Cardiac muscle cell (in vitro differentiated cells and primary cell): ENCODE data around the gene CERS6. TPM values are rescaled to one million over a fixed set of nuclear protein-coding genes. Genes with fewer than 3 reads are reported as not detected.

Experiments
- DNase-seq, 2 donors: peaks; one replicate each; pipeline versions ENCODE4 v3.0.0 to v3.0.0-alpha.2; 2010 to 2017; ENCODE audit warnings: low read depth in 1 of 2, low spot score in 1 of 2
- H3K27ac ChIP-seq: fragments of 200-600 bp; sonication (generic); 2 replicates; pipeline ENCODE4 v1.5.1; 2016
- H3K27me3 ChIP-seq: fragments of 200-600 bp; sonication (generic); 2 replicates; pipeline ENCODE4 v1.6.0; 2016; ENCODE audit warnings: control low read depth
- H3K36me3 ChIP-seq: fragments of 200-600 bp; sonication (generic); 2 replicates; pipeline ENCODE4 v1.5.1; 2016; ENCODE audit warnings: control low read depth
- H3K4me1 ChIP-seq: fragments of 200-600 bp; sonication (generic); 2 replicates; pipeline ENCODE4 v1.8.1; 2017; ENCODE audit warnings: low read depth, mild to moderate bottlenecking, mixed run types
- H3K4me3 ChIP-seq: fragments of 200-600 bp; sonication (generic); 2 replicates; pipeline ENCODE4 v1.5.1; 2016; ENCODE audit warnings: mild to moderate bottlenecking
- H3K9me3 ChIP-seq: fragments of 200-600 bp; sonication (generic); 2 replicates; pipeline ENCODE4 v1.5.1; 2017; ENCODE audit warnings: low read depth, mild to moderate bottlenecking, control low read depth
- CTCF ChIP-seq: IDR thresholded peaks from 2 replicates; pipeline ENCODE4 v1.5.1; 2012; ENCODE audit warnings: low read depth, mild to moderate bottlenecking, low read length
- polyA plus RNA-seq: library from polyadenylated mRNA; unstranded; fragments of >200 nt; fragmentation: Nextera tagmentation; extraction: Ambion mirVana; gene quantifications from 2 replicates; pipeline ENCODE4 v1.2.1, GENCODE V29; 2016
- total RNA-seq: library from RNA; depleted of rRNA; stranded (reverse); fragments of >200 nt; gene quantifications from 2 replicates; pipeline ENCODE4 v1.2.3, GENCODE V29; 2016

Gene CERS6
- total and polyA plus RNA-seq, 2 experiments from 2014 or later: 17.1 to 26.6 TPM

GRCh38 chr2:168538534-168538933, 82.5 kb downstream of the CERS6 start:
- Histone ChIP-seq H3K27me3 (no peaks in the 10 kb centered on the region), H3K9me3 (no peaks in the 10 kb centered on the region), H3K4me1 (no peaks in the 10 kb centered on the region), H3K36me3 (no peaks in the 10 kb centered on the region), H3K27ac (no peak overlapping the region), H3K4me3 (no peak overlapping the region)
- no peak for DNase-seq
- TF ChIP-seq CTCF: no peak

GRCh38 chr2:168539945-168540344, 83.9 kb downstream of the CERS6 start:
- no peak for DNase-seq
- Histone ChIP-seq H3K9me3 (no peaks in the 10 kb centered on the region), H3K36me3 (no peaks in the 10 kb centered on the region), H3K27ac (no peak overlapping the region), H3K4me3 (no peak overlapping the region), H3K4me1 (peaks cover 2% of the 10 kb centered on the region), H3K27me3 (no peaks in the 10 kb centered on the region)
- TF ChIP-seq CTCF: no peak

- no peak overlapping the region for H3K27ac ChIP-seq
- no peaks in the 10 kb centered on the region for H3K9me3 ChIP-seq
- H3K27me3 ChIP-seq: no peaks in the 10 kb centered on the region
- peaks cover 16% of the 10 kb centered on the region for H3K4me1 ChIP-seq
- no peak overlapping the region for H3K4me3 ChIP-seq
- no peak for TF ChIP-seq CTCF
- H3K36me3 ChIP-seq: no peaks in the 10 kb centered on the region
- DNase-seq: no peak
Measured at GRCh38 chr2:168541858-168542257, 85.8 kb downstream of the CERS6 start.

- no peak for TF ChIP-seq CTCF
- no peak overlapping the region for H3K4me3 ChIP-seq
- H3K27me3 ChIP-seq: no peaks in the 10 kb centered on the region
- H3K9me3 ChIP-seq: no peaks in the 10 kb centered on the region
- DNase-seq: no peak
- peaks cover 16% of the 10 kb centered on the region for H3K4me1 ChIP-seq
- H3K27ac ChIP-seq: no peak overlapping the region
- no peaks in the 10 kb centered on the region for H3K36me3 ChIP-seq
Measured at GRCh38 chr2:168543037-168543436, 87.0 kb downstream of the CERS6 start.

GRCh38 chr2:168543935-168544334, 87.9 kb downstream of the CERS6 start:
- no peaks in the 10 kb centered on the region for H3K9me3 ChIP-seq
- no peak overlapping the region for H3K27ac ChIP-seq
- H3K27me3 ChIP-seq: no peaks in the 10 kb centered on the region
- no peak for DNase-seq
- peaks cover 16% of the 10 kb centered on the region for H3K4me1 ChIP-seq
- H3K36me3 ChIP-seq: no peaks in the 10 kb centered on the region
- no peak overlapping the region for H3K4me3 ChIP-seq
- no peak for TF ChIP-seq CTCF
